GM12878 (cell line): Measurements from ENCODE around the gene CYTH3. TPM values are rescaled to one million over a fixed set of nuclear protein-coding genes. Genes with fewer than 3 reads are reported as not detected.

Experiments
- ATAC-seq: fragments of 200-7000 bp; cut with Tn5 transposase; 3 replicates; pipeline ENCODE4 v1.9.1; 2020; ENCODE audit warnings: mild to moderate bottlenecking, moderate library complexity
- BruUV-seq: library from RNA; stranded (reverse); fragments of 400-500 nt; replicated peaks from 2 replicates; lab custom pipeline; 2021; lab: Mats Ljungman, UMichigan
- CTCF ChIA-PET: fragments of 300-600 bp; sonication (Branson Sonifier 250); formaldehyde crosslinking; extraction: SDS; loops from one replicate; lab custom pipeline; 2021; ENCODE audit warnings: inconsistent platforms; lab: Yijun Ruan, JAX
- POLR2A ChIA-PET: fragments of 350-600 bp; formaldehyde crosslinking; extraction: SDS; loops from one replicate; lab custom pipeline; 2021; ENCODE audit warnings: inconsistent platforms; lab: Charles Lee
- RAD21 ChIA-PET: fragments of 300-600 bp; sonication (Branson Sonifier 250); formaldehyde crosslinking; loops from one replicate; lab custom pipeline; 2023; ENCODE audit warnings: antibody characterized with exemption; ENCODE audit not compliant: unreplicated experiment; lab: Charles Lee
- SMC1A ChIA-PET: fragments of 300-600 bp; sonication (Branson Sonifier 250); formaldehyde crosslinking; loops from one replicate; lab custom pipeline; 2023; ENCODE audit not compliant: unreplicated experiment, uncharacterized antibody; lab: Charles Lee
- DNase-seq: peaks from one replicate; pipeline ENCODE4 v3.0.0-alpha.2; 2011; ENCODE audit warnings: low read depth, low spot score
- FAIRE-seq: peaks from 3 replicates; lab custom pipeline; 2011; peaks lifted over from hg19 to GRCh38; lab: Jason Lieb, UNC
- H2AFZ ChIP-seq: 2 replicates; pipeline ENCODE4 v1.6.0; 2011; ENCODE audit warnings: low read depth, low read length, control low read depth; ENCODE audit not compliant: control insufficient read depth
- H3K27ac ChIP-seq: 2 replicates; pipeline ENCODE4 v1.5.1; 2011; ENCODE audit warnings: control low read depth; ENCODE audit not compliant: control insufficient read depth, insufficient read depth
- H3K27me3 ChIP-seq, 2 experiments: replicated peaks in 1 of 2; 2 replicates each; pipeline versions ENCODE4 v1.6.0 to v1.6.1; 2011; ENCODE audit warnings: low read length in 1 of 2; ENCODE audit not compliant: control insufficient read depth in 2 of 2, insufficient read depth in 2 of 2
- H3K36me3 ChIP-seq, 2 experiments: 2 replicates each; pipeline ENCODE4 v1.5.1; 2011; ENCODE audit warnings: low read length in 1 of 2; ENCODE audit not compliant: control insufficient read depth in 2 of 2, insufficient read depth in 2 of 2
- H3K4me1 ChIP-seq: 2 replicates; pipeline ENCODE4 v1.6.1; 2011; ENCODE audit warnings: mild to moderate bottlenecking, low read length, moderate library complexity, mixed read lengths; ENCODE audit not compliant: control insufficient read depth, insufficient read depth
- H3K4me2 ChIP-seq: 2 replicates; pipeline ENCODE4 v1.6.0; 2011; ENCODE audit warnings: control low read depth; ENCODE audit not compliant: control insufficient read depth, insufficient read depth
- H3K4me3 ChIP-seq: fragments of 200-600 bp; sonication (generic); 2 replicates; pipeline ENCODE4 v1.5.1; 2016
- H3K79me2 ChIP-seq: 2 replicates; pipeline ENCODE4 v1.6.0; 2011; ENCODE audit warnings: low read length; ENCODE audit not compliant: control insufficient read depth, insufficient read depth
- H3K9ac ChIP-seq: 2 replicates; pipeline ENCODE4 v1.8.0; 2011; ENCODE audit warnings: low read length, control low read depth, mixed read lengths; ENCODE audit not compliant: control insufficient read depth, insufficient read depth
- H3K9me3 ChIP-seq: replicated peaks from 3 replicates; pipeline ENCODE4 v1.5.1; 2011; ENCODE audit warnings: mild to moderate bottlenecking, low read length; ENCODE audit not compliant: control insufficient read depth, insufficient read depth
- H4K20me1 ChIP-seq: 2 replicates; pipeline ENCODE4 v1.6.0; 2011; ENCODE audit not compliant: control insufficient read depth, insufficient read depth
- MTA2 ChIP-seq: fragments of 450-650 bp; IDR thresholded peaks from 2 replicates; pipeline ENCODE4 v1.6.1; 2016; ENCODE audit warnings: low read depth, mild to moderate bottlenecking, moderate library complexity
- NFYB ChIP-seq: IDR thresholded peaks from 2 replicates; pipeline ENCODE4 v1.6.1; 2011; ENCODE audit warnings: low read depth, mild to moderate bottlenecking, low read length, improper control_type of control experiment, moderate library complexity; ENCODE audit not compliant: insufficient read depth
- SIN3A ChIP-seq: IDR thresholded peaks from 2 replicates; pipeline ENCODE4 v1.6.1; 2012; ENCODE audit warnings: low read depth, low read length, improper control_type of control experiment
- SREBF2 ChIP-seq: IDR thresholded peaks from 2 replicates; pipeline ENCODE4 v1.6.1; 2012; ENCODE audit warnings: mild to moderate bottlenecking, low read length
- ZNF384 ChIP-seq: IDR thresholded peaks from 2 replicates; pipeline ENCODE4 v1.6.1; 2012; ENCODE audit warnings: low read depth, mild to moderate bottlenecking, low read length, improper control_type of control experiment, borderline replicate concordance
- WGBS: methylation state at CpG from one replicate; pipeline ENCODE4 v1.1.6; 2016; ENCODE audit warnings: low lambda C conversion rate; ENCODE audit not compliant: insufficient replicate concordance, insufficient coverage; ENCODE audit errors: missing lambda C conversion rate; 5-methylcytosine and 5-hydroxymethylcytosine counted together
- in situ Hi-C: fragments of 300-500 bp; cut with MboI; formaldehyde crosslinking; loops from 9 replicates; pipeline ENCODE4 v1.14.3; 2018; ENCODE audit warnings: mixed read lengths
- intact Hi-C: fragments of 100-400 bp; cut with micrococcal nuclease; formaldehyde crosslinking; loops from one replicate; pipeline ENCODE4 v1.14.2; 2022; ENCODE audit not compliant: unreplicated experiment
- polyA plus RNA-seq, 11 experiments: library from polyadenylated mRNA; depleted of rRNA in 4 of 11; unstranded in 6 of 11; stranded (reverse) in 5 of 11; fragments of >200 nt; fragmentation: Nextera tagmentation in 4 of 11; fragmentation: Illumina TruSeq in 1 of 11; extraction: Ambion mirVana in 4 of 11; extraction: Trizol in 1 of 11; gene quantifications; 1 replicate in 1 of 11; 2 replicates in 10 of 11; pipeline versions ENCODE4 v1.2.1 to v1.2.3, GENCODE V29; 2011 to 2016; ENCODE audit warnings: inconsistent platforms in 2 of 11, missing spikeins in 2 of 11, low read depth in 1 of 11
- total RNA-seq, 4 experiments: library from RNA; depleted of rRNA in 3 of 4; stranded (reverse); fragments of >200 nt in 3 of 4; fragmentation: Illumina TruSeq in 1 of 4; extraction: Trizol in 1 of 4; gene quantifications; 2 replicates each; pipeline versions ENCODE4 v1.2.1 to v1.2.3, GENCODE V29; 2013 to 2021
- TF ChIP-seq, protein P1 (sequence below): fragments of 450-650 bp; formaldehyde crosslinking; IDR thresholded peaks from 2 replicates; pipeline ENCODE4 v1.4.0; 2022; ENCODE audit warnings: mild to moderate bottlenecking, moderate library complexity
- TF ChIP-seq, protein P2 (sequence below): fragments of 450-650 bp; IDR thresholded peaks from 2 replicates; pipeline ENCODE4 v1.6.1; 2017; ENCODE audit warnings: borderline replicate concordance
- TF ChIP-seq, protein P3 (sequence below): fragments of 150-350 bp; IDR thresholded peaks from 2 replicates; pipeline ENCODE4 v1.6.1; 2016; ENCODE audit warnings: low read depth, low read length

Gene CYTH3
- total and polyA plus RNA-seq, 10 of the 15 experiments (the other 5 are each of a cell fraction or from before 2014, with no cell fraction given) = 0.45 to 28.2 (median 15.7) TPM

DNA sequence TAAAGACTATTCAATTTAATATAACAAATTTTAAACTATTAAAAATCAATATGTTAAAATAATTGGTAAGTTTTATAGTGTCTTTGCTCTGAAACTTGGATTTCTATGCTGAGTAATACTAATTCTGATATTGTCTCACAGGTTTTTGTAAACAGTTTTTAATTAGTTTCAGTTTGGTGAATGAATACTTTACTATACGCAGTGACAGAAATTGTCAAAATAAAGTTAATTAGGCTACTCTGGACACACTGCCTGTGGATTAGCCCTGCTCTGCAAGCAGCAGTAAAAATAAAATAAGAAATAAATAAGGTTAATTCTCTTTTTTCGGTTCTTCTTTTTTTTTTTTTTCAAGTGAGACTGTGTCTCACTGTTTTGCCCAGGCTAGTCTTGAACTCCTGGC, 135.9 kb downstream of the CYTH3 start:
- no peak overlapping the region for H3K27ac ChIP-seq
- ATAC-seq = peak; percentile 47
- RAD21 ChIA-PET = no interaction called here
- FAIRE-seq = no peak
- SMC1A ChIA-PET = no interaction called here
- H2AFZ ChIP-seq = no peak overlapping the region
- WGBS = 92% methylated on average over 2 of the region's 2 CpGs
- POLR2A ChIA-PET = no interaction called here
- TF ChIP-seq, protein P1, sequence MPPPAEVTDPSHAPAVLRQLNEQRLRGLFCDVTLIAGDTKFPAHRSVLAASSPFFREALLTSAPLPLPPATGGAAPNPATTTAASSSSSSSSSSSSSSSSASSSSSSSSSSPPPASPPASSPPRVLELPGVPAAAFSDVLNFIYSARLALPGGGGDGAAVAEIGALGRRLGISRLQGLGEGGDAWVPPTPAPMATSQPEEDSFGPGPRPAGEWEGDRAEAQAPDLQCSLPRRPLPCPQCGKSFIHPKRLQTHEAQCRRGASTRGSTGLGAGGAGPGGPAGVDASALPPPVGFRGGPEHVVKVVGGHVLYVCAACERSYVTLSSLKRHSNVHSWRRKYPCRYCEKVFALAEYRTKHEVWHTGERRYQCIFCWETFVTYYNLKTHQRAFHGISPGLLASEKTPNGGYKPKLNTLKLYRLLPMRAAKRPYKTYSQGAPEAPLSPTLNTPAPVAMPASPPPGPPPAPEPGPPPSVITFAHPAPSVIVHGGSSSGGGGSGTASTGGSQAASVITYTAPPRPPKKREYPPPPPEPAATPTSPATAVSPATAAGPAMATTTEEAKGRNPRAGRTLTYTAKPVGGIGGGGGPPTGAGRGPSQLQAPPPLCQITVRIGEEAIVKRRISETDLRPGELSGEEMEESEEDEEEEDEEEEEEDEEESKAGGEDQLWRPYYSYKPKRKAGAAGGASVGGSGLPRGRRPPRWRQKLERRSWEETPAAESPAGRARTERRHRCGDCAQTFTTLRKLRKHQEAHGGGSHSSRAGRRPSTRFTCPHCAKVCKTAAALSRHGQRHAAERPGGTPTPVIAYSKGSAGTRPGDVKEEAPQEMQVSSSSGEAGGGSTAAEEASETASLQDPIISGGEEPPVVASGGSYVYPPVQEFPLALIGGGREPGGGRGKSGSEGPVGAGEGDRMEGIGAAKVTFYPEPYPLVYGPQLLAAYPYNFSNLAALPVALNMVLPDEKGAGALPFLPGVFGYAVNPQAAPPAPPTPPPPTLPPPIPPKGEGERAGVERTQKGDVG = no peak
- TF ChIP-seq MTA2 (peak; percentile 93), ZNF384 (peak; percentile 44; the same call in 1 of the 2 replicates)
- H3K9ac ChIP-seq = no peak overlapping the region
- no TSS peak for BruUV-seq
- intact Hi-C loops = no loop called here
- H3K4me1 ChIP-seq = no peaks in the 10 kb centered on the region
- no peaks in the 10 kb centered on the region for H3K79me2 ChIP-seq
- H3K4me3 ChIP-seq = no peak overlapping the region
- CTCF ChIA-PET = no interaction called here
- H4K20me1 ChIP-seq = no peaks in the 10 kb centered on the region
- H3K9me3 ChIP-seq = no peaks in the 10 kb centered on the region; the same call in 1 of the 3 replicates
- H3K36me3 ChIP-seq = peaks cover 8 to 17% of the 10 kb centered on the region in 2 experiments
- no peak overlapping the region for H3K4me2 ChIP-seq
- no peak for DNase-seq
- in situ Hi-C loops = no loop called here
- H3K27me3 ChIP-seq = no peaks in the 10 kb centered on the region

DNA sequence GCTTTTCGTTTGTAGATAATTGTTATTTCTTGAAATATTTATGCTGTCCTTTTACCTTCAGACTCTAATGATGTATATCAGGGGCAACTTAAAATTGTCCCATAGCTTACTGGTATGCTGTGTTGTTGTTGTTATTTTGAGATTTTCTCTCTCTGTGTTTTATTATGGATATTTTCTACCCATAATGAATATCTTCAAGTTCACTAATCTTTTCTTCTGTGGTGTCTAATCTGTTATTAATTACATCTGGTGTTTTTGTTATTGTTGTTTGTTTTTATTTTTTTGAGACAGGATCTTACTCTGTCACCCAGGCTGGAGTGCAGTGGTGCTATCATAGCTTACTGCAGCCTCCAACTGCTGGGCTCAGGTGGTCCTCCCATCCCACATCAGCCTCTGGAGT, 139.2 kb downstream of the CYTH3 start:
- no peak for DNase-seq
- WGBS = 94% methylated on average over 1 of the region's 1 CpG
- intact Hi-C loops (no loop called here), in situ Hi-C loops (no loop called here)
- SMC1A ChIA-PET = no interaction called here
- RAD21 ChIA-PET = no interaction called here
- Histone ChIP-seq H3K36me3 (peaks cover 5 to 14% of the 10 kb centered on the region in 2 experiments; a peak in 3 of 4 replicates), H3K27me3 (no peaks in the 10 kb centered on the region), H3K9ac (no peak overlapping the region), H3K79me2 (no peaks in the 10 kb centered on the region), H3K4me2 (no peak overlapping the region), H3K4me1 (no peaks in the 10 kb centered on the region), H3K9me3 (no peaks in the 10 kb centered on the region; the same call in 1 of the 3 replicates), H4K20me1 (no peaks in the 10 kb centered on the region), H3K4me3 (no peak overlapping the region), H3K27ac (no peak overlapping the region), H2AFZ (no peak overlapping the region)
- POLR2A ChIA-PET = interaction anchor here (0.6 kb wide), 1 partner anchor 194 kb away, joined by 3 read pairs; no protein-coding TSS in a partner anchor
- CTCF ChIA-PET = interaction anchor here (0.6 kb wide), 1 partner anchor 166 kb away, joined by 3 read pairs; no protein-coding TSS in a partner anchor
- no peak for ATAC-seq
- no peak for FAIRE-seq
- no TSS peak for BruUV-seq
- TF ChIP-seq, protein P2, sequence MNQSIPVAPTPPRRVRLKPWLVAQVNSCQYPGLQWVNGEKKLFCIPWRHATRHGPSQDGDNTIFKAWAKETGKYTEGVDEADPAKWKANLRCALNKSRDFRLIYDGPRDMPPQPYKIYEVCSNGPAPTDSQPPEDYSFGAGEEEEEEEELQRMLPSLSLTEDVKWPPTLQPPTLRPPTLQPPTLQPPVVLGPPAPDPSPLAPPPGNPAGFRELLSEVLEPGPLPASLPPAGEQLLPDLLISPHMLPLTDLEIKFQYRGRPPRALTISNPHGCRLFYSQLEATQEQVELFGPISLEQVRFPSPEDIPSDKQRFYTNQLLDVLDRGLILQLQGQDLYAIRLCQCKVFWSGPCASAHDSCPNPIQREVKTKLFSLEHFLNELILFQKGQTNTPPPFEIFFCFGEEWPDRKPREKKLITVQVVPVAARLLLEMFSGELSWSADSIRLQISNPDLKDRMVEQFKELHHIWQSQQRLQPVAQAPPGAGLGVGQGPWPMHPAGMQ = no peak
- TF ChIP-seq NFYB (no peak), SREBF2 (no peak), SIN3A (no peak)
- TF ChIP-seq, protein P3, sequence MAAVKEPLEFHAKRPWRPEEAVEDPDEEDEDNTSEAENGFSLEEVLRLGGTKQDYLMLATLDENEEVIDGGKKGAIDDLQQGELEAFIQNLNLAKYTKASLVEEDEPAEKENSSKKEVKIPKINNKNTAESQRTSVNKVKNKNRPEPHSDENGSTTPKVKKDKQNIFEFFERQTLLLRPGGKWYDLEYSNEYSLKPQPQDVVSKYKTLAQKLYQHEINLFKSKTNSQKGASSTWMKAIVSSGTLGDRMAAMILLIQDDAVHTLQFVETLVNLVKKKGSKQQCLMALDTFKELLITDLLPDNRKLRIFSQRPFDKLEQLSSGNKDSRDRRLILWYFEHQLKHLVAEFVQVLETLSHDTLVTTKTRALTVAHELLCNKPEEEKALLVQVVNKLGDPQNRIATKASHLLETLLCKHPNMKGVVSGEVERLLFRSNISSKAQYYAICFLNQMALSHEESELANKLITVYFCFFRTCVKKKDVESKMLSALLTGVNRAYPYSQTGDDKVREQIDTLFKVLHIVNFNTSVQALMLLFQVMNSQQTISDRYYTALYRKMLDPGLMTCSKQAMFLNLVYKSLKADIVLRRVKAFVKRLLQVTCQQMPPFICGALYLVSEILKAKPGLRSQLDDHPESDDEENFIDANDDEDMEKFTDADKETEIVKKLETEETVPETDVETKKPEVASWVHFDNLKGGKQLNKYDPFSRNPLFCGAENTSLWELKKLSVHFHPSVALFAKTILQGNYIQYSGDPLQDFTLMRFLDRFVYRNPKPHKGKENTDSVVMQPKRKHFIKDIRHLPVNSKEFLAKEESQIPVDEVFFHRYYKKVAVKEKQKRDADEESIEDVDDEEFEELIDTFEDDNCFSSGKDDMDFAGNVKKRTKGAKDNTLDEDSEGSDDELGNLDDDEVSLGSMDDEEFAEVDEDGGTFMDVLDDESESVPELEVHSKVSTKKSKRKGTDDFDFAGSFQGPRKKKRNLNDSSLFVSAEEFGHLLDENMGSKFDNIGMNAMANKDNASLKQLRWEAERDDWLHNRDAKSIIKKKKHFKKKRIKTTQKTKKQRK = no peak
